ENCODE results near the gene SEC16A.

DNA sequence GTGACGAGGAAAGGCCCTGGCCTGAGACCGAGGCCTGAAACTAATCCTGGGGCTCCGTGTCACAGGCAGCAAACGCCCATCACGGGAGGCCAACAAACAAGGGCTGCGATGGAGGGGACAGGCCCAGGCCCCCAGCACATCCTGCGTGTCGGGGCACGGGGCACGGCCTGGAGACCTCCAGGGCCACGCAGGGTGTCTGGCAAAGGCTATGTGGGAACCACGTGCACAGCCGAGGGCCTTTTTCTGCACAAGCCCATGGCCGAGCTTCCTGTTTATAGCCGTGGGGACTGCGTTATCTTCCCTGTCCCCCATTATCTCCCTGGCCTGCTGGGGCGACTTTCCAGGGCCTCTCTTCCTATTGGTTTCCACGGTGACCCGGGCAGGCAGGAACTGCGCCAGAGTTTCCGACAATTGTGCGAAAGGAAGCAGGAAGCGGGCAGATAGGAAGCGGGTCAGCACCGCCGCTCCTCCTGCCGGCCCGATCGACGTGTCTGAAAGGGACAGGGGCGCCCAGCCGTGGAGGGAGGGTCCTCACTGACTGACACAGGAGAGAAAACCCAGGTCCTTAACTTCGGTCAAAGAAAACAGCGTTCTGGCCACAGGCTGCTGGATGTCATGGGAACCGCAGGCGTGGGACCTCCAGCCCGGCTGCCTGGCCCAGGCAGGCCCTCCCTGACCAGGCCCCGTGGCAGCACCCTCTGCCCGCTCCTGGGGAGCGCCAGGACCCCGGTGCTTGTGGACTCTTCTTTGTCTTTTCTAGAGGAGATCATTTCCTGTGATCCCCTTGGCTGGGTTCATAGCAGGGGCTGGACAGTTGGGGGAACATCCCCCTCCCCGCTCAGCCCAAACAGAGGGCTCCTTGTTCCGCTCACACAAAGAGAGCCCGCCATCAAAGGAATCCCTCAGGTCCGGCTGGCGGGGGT is 29.1 kb upstream of the SEC16A start:
- TF ChIP-seq, protein P1, sequence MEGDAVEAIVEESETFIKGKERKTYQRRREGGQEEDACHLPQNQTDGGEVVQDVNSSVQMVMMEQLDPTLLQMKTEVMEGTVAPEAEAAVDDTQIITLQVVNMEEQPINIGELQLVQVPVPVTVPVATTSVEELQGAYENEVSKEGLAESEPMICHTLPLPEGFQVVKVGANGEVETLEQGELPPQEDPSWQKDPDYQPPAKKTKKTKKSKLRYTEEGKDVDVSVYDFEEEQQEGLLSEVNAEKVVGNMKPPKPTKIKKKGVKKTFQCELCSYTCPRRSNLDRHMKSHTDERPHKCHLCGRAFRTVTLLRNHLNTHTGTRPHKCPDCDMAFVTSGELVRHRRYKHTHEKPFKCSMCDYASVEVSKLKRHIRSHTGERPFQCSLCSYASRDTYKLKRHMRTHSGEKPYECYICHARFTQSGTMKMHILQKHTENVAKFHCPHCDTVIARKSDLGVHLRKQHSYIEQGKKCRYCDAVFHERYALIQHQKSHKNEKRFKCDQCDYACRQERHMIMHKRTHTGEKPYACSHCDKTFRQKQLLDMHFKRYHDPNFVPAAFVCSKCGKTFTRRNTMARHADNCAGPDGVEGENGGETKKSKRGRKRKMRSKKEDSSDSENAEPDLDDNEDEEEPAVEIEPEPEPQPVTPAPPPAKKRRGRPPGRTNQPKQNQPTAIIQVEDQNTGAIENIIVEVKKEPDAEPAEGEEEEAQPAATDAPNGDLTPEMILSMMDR (IDR thresholded peaks at IDR 0.05) = no peak
- TF ChIP-seq POLR2A (IDR thresholded peaks at IDR 0.05) = no peak

Measured in body of pancreas (tissue), 4 donors.